Stimulated activated CD8-positive, alpha-beta memory T cell treated with anti-CD3 and anti-CD28 coated beads, Interleukin-12 subunit alpha, Interleukin-12 subunit beta, amount 100 ng/mL, for 24 hours (primary cell): ENCODE measurements around the gene TMEM270.
"Not testable (repeated sequence)": the region's sequence is repeated elsewhere in the genome, so short reads cannot be mapped to it uniquely, and the experiment has no call there.

Experiments used
- DNase-seq: peaks from one replicate; pipeline ENCODE4 v3.0.0-alpha.2; 2020; ENCODE audit errors: extremely low read depth

The TMEM270 gene

DNA sequence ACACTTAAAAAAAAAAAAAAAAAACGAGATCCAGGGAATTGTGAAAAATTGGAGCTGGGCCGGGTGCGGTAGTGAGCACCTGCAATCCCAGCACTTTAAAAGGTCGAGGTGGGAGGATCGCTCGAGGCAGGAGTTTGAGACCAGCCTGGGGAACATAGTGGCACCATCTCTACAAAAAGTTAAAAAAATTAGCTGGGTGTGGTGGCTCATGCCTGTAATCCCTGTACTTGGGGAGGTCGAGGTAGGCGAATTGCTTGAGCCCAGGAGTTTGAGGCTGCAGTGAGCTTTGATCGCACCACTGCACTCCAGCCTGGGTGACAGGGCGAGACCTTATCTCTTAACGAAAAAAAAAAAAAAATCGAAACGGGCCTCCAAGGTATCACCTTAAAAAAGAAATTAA, 28.2 kb upstream of the TMEM270 start:
- DNase-seq = no peak

DNA sequence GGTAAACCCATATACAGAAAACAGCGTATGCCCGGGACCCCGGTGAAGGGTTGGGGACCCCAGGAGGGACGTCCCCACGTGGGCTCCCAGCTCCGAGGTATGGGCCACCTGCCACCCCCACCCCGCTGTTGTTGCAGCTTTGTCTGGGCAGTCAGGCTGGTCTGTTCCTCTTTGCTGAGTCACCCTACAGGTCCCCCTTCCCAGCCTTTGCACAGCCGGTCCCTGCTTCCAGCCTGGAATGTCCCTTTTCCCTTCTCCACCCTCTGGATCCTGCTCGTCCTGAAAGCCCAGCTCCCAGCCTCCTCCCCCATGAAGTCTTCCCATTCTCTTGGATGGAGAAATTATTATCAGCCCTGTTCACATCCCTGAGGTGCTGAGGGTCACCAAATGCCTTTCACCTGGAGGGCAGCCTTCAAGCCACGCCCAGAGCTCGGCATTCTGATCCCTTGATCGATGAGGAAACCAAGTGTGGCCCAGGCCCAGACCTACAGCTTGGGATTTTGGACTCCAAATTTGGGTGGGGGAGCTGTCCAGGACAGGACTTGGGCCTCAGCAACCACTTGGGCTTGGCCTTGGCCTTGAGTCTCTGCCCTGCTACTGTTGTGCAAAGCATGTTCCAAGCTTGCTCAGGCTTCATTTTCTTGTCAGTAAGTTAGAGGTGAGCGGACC, 27.6 kb upstream of the TMEM270 start:
- DNase-seq = no peak

DNA sequence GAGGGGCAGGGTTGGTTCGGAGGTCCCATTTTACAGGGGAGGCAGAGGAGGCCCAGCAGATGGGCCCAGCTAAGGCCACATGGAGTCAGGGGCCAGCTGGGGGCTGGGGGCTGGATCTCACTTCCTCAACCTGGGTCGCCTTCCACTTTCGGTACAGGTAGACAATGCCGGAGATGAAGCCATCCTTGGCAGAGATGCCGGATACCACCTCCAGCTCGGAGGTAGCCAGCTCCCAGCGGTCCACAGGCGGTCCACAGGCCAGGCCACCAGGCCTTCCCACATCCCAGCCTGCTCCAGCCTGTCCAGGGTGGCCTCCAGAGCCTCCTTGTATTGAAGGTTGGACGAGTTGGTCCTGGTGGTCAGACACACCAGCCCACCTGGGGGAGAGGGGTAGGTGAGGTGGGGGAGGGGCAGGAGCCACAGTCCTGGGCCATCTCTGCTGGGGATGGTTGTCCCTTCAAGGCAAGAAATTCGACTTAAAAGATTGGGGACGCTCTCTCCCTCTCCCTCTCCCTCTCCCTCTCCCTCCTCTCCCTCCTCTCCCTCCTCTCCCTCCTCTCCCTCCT, 26.2 kb upstream of the TMEM270 start:
- no peak for DNase-seq

DNA sequence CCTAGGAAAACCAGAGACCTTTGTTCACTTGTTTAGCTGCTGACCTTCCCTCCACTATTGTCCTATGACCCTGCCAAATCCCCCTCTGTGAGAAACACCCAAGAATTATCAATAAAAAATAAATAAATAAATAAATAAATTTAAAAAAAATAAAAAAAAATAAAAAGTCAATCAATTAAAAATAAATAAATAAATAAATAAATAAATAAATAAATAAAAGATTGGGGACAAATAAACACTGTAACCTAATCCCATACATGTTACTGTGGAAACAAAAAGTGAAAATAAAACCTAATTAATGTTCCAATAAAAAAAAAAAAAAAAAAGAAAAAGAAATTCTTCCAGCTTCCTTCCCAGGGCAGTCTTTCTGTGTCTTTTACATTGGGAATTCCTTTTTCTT, 23.8 kb upstream of the TMEM270 start:
- not testable (repeated sequence) for DNase-seq

DNA sequence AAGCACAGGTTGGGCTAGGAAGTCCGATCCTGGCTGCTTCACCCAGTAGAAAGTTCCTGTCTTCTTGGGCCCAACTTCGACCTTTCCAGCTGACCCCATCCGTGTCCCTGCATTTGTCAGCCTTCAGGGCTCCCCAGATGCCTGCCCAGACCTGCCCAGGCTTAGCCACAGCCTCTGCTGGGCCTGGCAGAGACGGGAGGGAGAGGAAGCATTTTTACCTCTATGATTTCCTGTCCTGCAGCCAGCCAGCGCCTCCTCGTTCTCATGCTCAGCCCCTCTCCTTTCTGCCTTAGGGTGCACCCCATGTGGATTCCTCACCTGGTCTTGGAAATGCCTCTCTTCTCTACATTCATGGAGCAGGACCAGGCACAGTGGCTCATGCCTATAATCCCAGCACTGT, 22.3 kb upstream of the TMEM270 start:
- DNase-seq = no peak

DNA sequence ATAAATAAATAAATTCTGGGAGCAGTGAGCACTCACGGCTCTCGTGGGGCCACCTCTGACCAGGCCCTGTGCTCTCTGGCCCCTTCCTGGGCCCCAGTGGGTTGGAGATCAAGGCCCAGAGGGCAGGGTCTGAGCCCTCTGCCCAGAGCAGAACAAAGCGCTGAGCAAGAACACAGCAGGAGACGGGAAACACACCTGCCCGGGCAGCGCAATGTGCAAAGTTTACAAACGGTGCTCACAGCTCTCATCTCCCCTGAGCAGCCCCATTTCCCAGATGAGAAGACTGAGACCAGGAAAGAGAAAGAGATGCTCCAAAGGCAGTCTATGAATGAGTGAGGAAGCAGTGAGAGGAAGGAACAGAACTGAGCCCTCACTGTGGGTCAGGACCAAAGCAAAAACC, 21.7 kb upstream of the TMEM270 start:
- DNase-seq = no peak

DNA sequence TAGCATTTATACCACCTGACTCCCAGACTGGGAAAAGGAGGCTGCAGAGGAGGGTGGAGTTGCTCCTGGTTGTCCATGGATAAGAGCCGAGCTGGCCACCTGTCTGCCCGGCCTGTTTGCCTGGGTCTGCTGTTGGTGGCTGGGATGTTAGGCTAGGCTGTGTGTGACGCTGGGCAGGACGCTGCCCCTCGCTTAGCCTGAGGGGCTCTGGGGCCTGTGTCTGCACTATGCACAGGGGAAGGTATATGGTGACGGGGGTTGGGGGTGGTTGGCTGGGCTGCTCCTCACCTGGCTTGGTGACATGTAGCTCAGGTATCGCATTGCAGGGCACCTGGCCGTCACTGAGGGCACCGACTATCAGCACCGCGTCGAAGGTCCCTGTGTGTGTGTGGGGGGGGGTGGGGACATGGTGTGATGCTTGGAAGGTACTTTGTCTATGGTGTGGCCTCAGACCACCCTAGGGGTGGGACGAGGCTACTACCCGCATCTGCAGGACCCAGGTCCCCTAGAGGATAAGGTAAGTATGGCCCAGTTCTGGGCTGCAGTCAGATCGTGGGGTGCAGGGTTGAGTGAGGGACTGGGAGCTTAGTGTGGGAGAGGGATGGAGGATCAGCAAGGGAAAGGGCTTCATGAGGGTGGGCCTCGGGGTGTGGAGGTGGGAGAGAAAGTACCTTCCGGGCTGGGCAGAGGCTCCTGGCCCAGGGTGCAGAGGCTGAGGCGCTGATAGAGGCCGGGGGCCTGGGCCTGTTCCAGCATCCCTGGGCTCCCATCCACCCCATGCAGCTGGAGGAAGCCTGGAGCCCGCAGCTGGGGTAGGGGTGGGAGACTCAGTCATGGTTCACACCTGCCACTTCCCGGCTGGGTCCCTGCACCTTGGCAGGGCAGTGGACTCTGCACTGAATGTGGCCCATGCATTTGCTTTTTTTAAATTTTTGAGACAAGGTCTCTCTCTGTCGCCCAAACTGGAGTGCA, 20.9 kb upstream of the TMEM270 start:
- no peak for DNase-seq

DNA sequence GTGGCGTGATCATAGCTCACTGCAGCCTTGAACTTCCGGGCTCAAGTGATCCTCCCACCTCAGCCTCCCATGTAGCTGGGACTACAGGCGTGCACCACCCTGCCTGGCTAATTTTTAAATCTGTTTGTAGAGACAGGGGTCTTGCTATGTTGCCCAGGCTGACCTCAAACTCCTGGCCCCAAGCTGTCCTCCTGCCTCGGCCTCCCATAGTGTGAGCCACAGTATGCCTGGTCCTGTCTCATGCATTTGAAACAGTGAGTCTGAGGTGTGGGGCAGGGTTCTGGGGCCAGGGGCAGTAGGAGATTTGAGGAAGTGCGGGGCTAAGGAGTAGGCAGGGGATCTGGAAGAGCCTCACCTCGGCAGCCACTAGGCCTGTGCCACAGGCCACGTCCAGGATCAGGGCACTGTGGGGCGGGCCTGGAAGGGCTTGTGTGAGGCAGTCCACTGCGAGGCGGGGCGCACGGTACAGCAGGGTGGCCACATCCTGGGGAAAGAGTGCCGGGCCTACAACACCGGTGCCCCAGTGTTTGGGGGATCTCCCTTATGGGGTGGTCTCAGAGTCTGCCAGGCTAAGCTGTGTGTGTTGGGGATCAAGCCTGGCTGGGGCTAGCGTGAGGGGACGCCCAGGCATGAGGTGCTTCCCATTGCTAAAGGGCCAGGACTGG, 20.1 kb upstream of the TMEM270 start:
- DNase-seq = no peak

DNA sequence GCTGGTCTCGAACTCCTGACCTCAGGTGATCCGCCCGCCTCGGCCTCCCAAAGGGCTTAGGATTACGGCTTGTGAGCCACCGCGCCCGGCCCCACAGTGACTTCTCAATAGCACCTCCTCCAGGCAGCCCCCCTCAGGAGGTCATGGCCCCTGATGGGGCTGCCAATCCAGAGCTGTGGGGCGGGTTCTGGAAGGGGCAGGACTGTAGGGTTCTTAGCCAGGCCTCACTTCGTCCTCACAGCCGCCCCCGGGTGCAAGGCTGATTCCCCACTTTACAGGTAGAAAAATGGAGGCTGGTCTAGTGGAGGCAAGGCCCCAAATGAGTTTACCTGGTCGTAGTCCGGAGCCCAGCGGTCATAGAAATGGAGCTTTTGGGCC, 19.3 kb upstream of the TMEM270 start:
- no peak for DNase-seq

DNA sequence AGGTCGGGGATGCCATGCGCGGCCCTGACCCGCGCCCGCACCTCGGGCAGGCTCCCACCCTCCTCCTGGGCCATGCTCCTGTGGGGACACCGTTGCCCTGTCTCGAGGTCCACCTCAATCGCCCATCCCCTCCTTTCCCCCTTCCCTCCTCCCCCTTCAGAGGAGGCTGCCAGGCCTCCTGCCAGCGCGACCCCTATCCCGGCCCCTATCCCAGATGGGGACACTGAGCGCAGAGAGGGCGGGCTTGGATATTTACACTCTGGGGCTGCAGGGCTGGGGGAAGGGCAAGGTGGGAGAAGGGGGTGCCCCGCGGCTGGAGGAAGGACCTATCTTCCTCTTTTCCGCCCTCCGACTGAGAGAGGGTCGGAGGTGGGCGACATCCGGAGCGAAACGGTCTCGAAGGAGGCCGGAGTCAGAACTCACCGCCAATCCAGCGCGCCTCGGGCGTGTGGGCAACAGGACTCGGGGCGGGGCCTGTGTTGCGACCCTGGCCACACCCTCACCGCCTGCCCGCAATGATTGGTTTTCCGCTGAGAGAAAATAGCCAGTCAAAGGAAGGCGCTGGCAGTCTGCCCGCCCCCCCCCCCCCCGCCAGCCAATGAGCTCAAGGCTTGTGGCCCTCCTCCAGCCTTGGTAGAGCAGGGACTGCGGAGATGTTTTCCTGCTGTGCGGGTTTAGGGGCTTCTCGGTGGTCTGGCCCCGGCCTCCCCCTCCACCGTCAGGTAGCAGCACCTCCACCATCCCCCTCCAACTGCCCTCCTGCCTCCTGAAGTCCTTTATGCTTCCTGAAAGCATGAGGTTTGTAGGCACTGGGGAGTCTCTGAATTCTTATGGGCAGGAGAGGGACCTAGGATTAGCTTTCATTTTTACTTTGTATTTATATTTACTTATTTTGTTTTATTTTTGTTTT, 18.6 kb upstream of the TMEM270 start, which contains the start of gene METTL27:
Gene METTL27 (minus strand): TSS at position 450 of the 910 bp plus-strand sequence. CDS start 376 bp downstream, at position 74.
- DNase-seq = peak; percentile 70

DNA sequence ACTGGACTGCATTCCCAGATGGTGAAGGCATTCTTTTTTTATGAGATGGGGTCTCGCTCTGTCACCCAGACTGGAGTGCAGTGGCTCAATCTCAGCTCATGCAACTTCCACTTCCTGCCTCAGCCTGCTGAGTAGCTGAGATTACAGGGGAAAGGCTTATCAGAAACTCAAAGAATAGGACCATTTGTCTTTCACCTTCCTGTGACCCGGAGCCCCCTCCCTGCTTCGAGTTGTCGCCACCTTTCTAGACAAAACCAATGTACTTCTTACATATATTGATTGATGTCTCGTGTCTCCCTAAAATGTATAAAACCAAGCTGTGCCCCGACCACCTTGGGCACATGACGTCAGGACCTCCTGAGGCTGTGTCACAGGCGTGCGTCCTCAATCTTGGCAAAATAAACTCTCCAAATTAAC, 16.8 kb upstream of the TMEM270 start:
- no peak for DNase-seq

DNA sequence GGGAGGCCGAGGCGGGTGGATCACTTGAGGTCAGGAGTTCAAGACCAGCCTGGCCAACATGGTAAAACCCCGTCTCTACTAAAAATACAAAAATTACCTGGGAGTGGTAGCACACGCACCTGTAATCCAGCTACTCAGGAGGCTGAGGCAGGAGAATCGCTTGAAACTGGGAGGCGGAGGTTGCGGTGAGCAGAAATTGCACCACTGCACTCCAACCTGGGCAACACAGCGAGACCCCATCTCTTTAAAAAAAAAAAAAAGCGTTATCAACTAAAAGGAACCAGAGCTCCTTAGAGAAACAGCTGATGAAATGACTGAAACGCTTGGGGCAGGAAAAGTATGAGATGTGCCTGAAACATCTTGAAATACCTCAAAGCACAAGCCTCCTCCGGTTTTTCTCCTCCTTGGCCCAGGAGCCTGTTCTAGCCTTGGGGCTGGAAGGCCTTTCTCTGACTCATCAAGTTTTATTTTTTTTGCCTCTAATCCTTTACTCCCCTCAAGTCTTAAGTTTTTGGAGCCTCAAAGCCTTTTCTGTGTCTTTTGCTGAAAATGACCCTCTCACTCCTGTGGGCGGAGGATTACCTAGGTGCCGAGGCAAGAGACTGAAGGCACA, 16.0 kb upstream of the TMEM270 start:
- DNase-seq = no peak

DNA sequence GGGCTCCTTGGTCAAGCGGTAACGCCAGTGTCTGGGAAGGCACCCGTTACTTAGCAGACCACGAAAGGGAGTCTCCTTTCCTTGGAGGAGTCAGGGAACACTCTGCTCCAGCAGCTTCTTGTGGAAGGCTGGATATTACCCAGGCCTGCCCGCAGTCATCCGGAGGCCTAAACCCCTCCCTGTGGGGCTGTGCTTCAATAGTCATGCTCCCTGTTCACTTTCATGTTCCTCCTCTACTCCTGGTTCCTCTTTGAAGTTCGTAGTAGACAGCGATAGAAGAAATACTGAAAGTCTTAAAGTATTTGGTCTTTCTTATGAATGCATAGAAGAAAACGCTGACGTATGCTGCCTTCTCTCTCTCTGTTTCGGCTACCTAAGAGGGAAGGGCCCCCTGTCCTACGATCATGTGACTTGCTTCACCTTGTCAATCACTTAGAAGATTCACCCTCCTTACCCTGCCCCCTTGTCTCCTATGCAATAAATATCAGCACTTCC, 15.2 kb upstream of the TMEM270 start:
- not testable (repeated sequence) for DNase-seq

DNA sequence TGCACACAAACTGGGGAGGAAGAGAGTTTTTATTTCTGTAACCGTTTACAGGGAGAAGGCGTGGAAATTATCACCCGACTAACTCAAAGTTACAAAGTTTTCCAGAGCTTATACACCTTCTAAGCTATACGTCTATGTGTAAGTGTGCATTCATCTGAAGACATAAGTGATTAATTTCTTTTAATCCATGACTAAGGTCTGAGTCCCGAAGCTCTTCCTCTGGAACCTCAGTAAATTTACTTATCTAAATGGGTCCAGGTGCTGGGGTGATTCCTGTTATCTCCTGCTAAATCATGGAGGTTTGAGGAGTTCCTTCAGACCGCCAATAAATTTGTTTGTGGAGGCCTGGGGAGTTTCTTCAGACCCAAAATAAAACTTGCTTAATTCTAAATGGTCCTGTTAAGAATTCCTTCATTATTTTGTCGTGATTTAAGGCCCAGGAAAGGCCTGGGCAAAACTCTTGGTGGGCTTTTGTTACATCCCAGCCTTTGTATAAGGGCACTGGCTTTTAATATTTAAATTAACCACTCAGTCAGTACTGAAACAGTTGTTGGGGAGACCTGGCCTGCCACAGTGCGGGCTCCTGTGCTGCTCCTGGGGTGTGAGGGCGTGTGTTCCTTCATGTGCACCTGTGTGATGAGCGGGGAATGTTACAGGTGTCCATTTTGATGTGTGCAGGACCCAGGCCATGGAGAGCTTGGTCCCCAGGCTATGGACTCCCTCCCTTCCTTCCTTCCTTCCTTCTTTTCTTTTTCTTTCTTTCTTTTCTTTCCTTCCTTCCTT, 12.8 kb upstream of the TMEM270 start:
- no peak for DNase-seq

DNA sequence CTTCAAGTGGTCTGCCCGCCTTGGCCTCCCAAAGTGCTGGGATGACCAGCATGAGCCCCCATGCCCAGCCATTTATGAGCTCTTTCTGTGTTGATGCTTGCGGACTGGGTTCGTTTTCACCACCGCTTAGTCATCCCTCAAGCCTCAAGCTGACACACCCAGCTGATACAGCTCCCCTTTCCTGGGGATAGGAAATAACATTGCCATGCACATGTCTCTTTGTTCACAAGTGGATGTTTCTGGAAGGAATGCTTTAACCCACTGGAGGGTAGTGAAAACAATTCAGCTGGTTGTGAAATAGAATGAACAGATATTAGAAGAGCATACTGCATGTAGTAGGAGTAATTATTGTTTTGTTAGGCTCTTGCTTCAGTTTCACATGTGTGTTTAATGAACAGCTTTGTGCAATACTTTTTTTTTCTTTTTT, 10.2 kb upstream of the TMEM270 start:
- no peak for DNase-seq

DNA sequence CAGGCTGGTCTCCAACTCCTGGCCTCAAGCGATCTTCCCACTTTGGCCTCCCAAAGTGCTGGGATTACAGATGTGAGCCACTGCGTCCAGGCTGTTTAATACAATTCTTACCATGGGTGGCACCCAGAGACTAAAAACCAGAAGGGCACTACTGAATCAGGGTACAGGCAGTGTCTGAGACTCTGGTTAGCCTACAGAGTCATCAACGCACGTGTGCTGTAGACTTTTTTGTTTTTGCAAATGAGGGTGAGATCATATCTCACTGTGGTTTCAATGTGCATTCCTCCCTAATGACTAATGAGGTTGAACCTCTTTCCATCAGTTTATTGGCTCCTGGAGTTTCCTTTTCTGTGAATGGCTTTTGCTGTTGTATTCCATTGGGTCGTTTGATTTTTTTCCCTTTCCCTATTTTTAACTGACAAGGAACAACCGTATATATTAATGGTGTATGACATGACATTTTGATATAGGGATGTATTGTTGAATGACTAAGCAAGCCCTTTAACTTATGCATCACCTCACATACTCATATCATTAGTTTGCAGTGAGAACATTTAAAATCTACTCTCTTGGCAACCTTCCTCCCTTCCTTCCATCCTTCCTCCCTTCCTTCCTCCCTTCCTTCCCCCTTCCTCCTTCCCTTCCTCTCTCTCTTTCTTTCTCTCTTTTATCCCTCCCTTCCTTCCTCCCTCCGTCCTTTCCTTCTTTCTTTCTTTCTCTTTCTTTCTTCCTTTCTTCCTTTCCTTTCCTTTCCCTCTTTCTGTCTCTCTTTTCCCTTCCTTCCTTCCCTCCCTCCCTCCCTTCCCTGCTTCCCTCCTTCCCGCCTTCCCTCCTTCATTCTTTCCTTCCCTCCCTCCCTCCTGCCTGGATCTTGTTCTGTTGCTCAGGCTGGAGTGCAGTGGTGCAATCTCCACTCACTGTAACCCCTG, 9.3 kb upstream of the TMEM270 start:
- no peak for DNase-seq

DNA sequence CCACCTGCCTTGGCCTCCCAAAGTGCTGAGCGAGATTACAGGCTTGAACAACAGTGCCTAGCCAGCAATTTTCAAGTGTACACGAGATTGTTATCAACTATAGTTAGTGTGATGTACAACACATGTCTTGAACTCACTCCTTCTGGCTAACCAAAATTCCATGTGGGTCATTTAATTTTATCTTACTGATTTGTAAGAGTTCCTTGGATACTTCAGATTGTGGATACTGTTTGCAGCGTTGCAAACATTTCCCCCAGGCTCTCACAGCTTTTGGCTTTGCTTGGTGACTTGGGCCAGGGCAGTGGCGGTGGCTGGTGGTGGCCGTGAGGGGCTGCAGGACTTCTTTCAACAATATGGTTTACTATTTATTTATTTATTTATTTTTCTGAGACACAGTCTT, 8.5 kb upstream of the TMEM270 start:
- DNase-seq = no peak

DNA sequence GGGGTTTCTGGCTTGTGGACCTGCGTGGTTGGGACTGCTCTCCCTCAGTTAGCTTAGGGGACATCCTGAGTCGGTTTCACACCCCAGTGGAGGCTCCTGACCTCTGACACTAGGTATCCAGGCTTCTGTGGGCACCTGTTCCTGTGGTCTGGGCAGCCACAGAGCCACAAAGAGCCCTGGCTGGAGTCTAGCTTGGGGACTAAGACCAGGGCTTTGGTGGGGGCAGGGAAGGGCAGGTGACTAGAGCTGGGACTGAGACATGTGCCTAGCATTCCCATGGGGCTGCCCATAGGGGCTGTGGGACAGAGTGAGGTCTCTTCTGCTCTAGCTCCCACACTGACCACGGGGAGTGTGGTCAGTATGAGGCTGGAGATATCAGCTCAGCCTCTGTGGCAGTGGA, 4.0 kb upstream of the TMEM270 start:
- no peak for DNase-seq
